Right cardiac atrium (tissue), 5 donors: ENCODE data around the gene ADGB. TPM values are rescaled to one million over a fixed set of nuclear protein-coding genes. Genes with fewer than 3 reads are reported as not detected.
"Not testable (repeated sequence)": the region's sequence is repeated elsewhere in the genome, so short reads cannot be mapped to it uniquely, and the experiment has no call there.

Experiments used
- ATAC-seq, 2 donors: fragments of 200-7000 bp; cut with Tn5 transposase; one replicate each; pipeline versions ENCODE4 v1.8.0 to v1.9.1; 2020; ENCODE audit warnings: moderate library complexity in 2 of 2, mild to moderate bottlenecking in 1 of 2
- DNase-seq, 3 donors: peaks; one replicate each; pipeline ENCODE4 v3.0.0-alpha.2; 2020
- H3K27ac ChIP-seq: one replicate; pipeline ENCODE4 v1.5.1; 2013; ENCODE audit warnings: mild to moderate bottlenecking, low read length, control low read depth, moderate library complexity
- H3K27me3 ChIP-seq: one replicate; pipeline ENCODE4 v1.6.1; 2013; ENCODE audit not compliant: control insufficient read depth, insufficient read depth
- H3K4me1 ChIP-seq: one replicate; pipeline ENCODE4 v1.6.1; 2013; ENCODE audit warnings: low read length; ENCODE audit not compliant: control insufficient read depth, insufficient read depth
- H3K4me3 ChIP-seq: one replicate; pipeline ENCODE4 v1.5.1; 2013; ENCODE audit warnings: low read length, control low read depth
- H3K9me3 ChIP-seq: one replicate; pipeline ENCODE4 v1.6.1; 2013; ENCODE audit warnings: low read length; ENCODE audit not compliant: control insufficient read depth
- WGBS: extraction: QIAGEN DNeasy Blood & Tissue Kit; methylation state at CpG from one replicate; pipeline ENCODE4 v1.1.7; 2013; 5-methylcytosine and 5-hydroxymethylcytosine counted together
- intact Hi-C, 4 donors: fragments of 100-400 bp; cut with DNase I; formaldehyde crosslinking; loops; one replicate each; pipeline versions ENCODE4 v1.11.0 to v1.14.0; 2022 to 2023
- polyA plus RNA-seq: library from polyadenylated mRNA; stranded (reverse); fragments of 200-250 nt; gene quantifications from one replicate; pipeline ENCODE4 v1.2.3, GENCODE V29; 2013
- total RNA-seq, 4 donors: library from RNA; stranded (reverse); fragmentation: NEBNext Ultra II Directional; extraction: Animal tissue kit (Norgen Biotek cat#: 25700); gene quantifications; one replicate each; pipeline ENCODE4 v1.2.1, GENCODE V29; 2021
- donor health status: healthy with polysubstance abuse.
- donor health status: DM: no; HTN: yes; CAD: no.
- donor health status: DM: no; HTN: no; CAD: no.
- donor health status: DM: no; HTN: yes; CAD: no; lungs with severe emphysema.
- donor health status: DM: yes; HTN: yes; CAD: no.

Gene ADGB
- total and polyA plus RNA-seq, 5 donors = not detected

GRCh38 chr6:146795479-146796133 lies 196.8 kb downstream of the ADGB start:
- no peak overlapping the region for H3K4me3 ChIP-seq
- no peaks in the 10 kb centered on the region for H3K27me3 ChIP-seq
- intact Hi-C loops = no loop called here
- ATAC-seq = no peak
- H3K9me3 ChIP-seq = no peaks in the 10 kb centered on the region
- DNase-seq = no peak
- no peaks in the 10 kb centered on the region for H3K4me1 ChIP-seq
- H3K27ac ChIP-seq = no peak overlapping the region
- 92% methylated on average over 1 of the region's 1 CpG for WGBS

GRCh38 chr6:146803167-146803566 lies 204.4 kb downstream of the ADGB start:
- H3K4me3 ChIP-seq = not testable (repeated sequence)

GRCh38 chr6:146803601-146804000 lies 204.8 kb downstream of the ADGB start:
- H3K27me3 ChIP-seq = no peaks in the 10 kb centered on the region
- no peak overlapping the region for H3K27ac ChIP-seq
- ATAC-seq = peak; percentile 83 to 88
- H3K9me3 ChIP-seq = no peaks in the 10 kb centered on the region
- 53% methylated on average over 22 of the region's 22 CpGs for WGBS
- DNase-seq = peak; percentile 51 to 77 (median 69)
- no peaks in the 10 kb centered on the region for H3K4me1 ChIP-seq
- intact Hi-C loops = no loop called here
- H3K4me3 ChIP-seq = no peak overlapping the region

More at GRCh38 chr6:146803167-146803566, 204.4 kb downstream of the ADGB start:
- DNase-seq, H3K4me1 ChIP-seq, H3K27ac ChIP-seq, H3K9me3 ChIP-seq, ATAC-seq, intact Hi-C loops, H3K27me3 ChIP-seq: not testable (repeated sequence)
- 64% methylated on average over 3 of the region's 3 CpGs for WGBS

- no peaks in the 10 kb centered on the region for H3K4me1 ChIP-seq
- H3K27me3 ChIP-seq = no peaks in the 10 kb centered on the region
- WGBS = 79% methylated on average over 2 of the region's 2 CpGs
- H3K27ac ChIP-seq = no peak overlapping the region
- DNase-seq (no peak), ATAC-seq (no peak)
- intact Hi-C loops = no loop called here
- H3K9me3 ChIP-seq = no peaks in the 10 kb centered on the region
- H3K4me3 ChIP-seq = no peak overlapping the region
These were observed 207.0 kb downstream of the ADGB start for GRCh38 chr6:146805546-146806325.

GRCh38 chr6:146809014-146809413 lies 210.2 kb downstream of the ADGB start:
- H3K27me3 ChIP-seq, H3K27ac ChIP-seq, H3K4me3 ChIP-seq, H3K4me1 ChIP-seq, intact Hi-C loops, ATAC-seq, DNase-seq, H3K9me3 ChIP-seq: not testable (repeated sequence)
- 93% methylated on average over 7 of the region's 9 CpGs for WGBS

GRCh38 chr6:146812811-146813321 lies 214.1 kb downstream of the ADGB start:
- H3K27me3 ChIP-seq, H3K27ac ChIP-seq, intact Hi-C loops, H3K9me3 ChIP-seq, H3K4me3 ChIP-seq, H3K4me1 ChIP-seq: not testable (repeated sequence)
- ATAC-seq (peak; percentile 78 to 87), DNase-seq (peak in 1 of 3 donors; percentile 21)
- WGBS = 52% methylated on average over 6 of the region's 6 CpGs

GRCh38 chr6:146813554-146813953 lies 214.8 kb downstream of the ADGB start:
- no peak for ATAC-seq
- 57% methylated on average over 3 of the region's 3 CpGs for WGBS
- H3K4me3 ChIP-seq = no peak overlapping the region
- DNase-seq = no peak
- H3K27me3 ChIP-seq = no peaks in the 10 kb centered on the region
- no peaks in the 10 kb centered on the region for H3K4me1 ChIP-seq
- H3K27ac ChIP-seq = no peak overlapping the region
- H3K9me3 ChIP-seq = no peaks in the 10 kb centered on the region
- intact Hi-C loops = no loop called here

- no peak overlapping the region for H3K4me3 ChIP-seq
- DNase-seq (no peak), ATAC-seq (no peak)
- 71% methylated on average over 1 of the region's 1 CpG for WGBS
- no peaks in the 10 kb centered on the region for H3K27me3 ChIP-seq
- no peaks in the 10 kb centered on the region for H3K9me3 ChIP-seq
- H3K4me1 ChIP-seq = no peaks in the 10 kb centered on the region
- intact Hi-C loops = no loop called here
- H3K27ac ChIP-seq = no peak overlapping the region
These were observed 215.5 kb downstream of the ADGB start for GRCh38 chr6:146814148-146814750.

- H3K27ac ChIP-seq, ATAC-seq, H3K9me3 ChIP-seq, intact Hi-C loops, H3K4me1 ChIP-seq, H3K27me3 ChIP-seq, H3K4me3 ChIP-seq: not testable (repeated sequence)
- DNase-seq = peak in 1 of 3 donors; percentile 11
- WGBS = 82% methylated on average over 14 of the region's 18 CpGs
These were observed 217.0 kb downstream of the ADGB start for GRCh38 chr6:146815511-146816462.

- intact Hi-C loops = no loop called here
- ATAC-seq (no peak), DNase-seq (no peak)
- no peak overlapping the region for H3K27ac ChIP-seq
- H3K4me3 ChIP-seq = no peak overlapping the region
- no peaks in the 10 kb centered on the region for H3K4me1 ChIP-seq
- WGBS = 53% methylated on average over 8 of the region's 8 CpGs
- no peaks in the 10 kb centered on the region for H3K9me3 ChIP-seq
- H3K27me3 ChIP-seq = no peaks in the 10 kb centered on the region
These were observed 221.0 kb downstream of the ADGB start for GRCh38 chr6:146819596-146820320.
